Activated CD4-positive, alpha-beta T cell treated with anti-CD3 and anti-CD28 coated beads for 36 hours (primary cell): ENCODE data around the gene NID1. TPM values are rescaled to one million over a fixed set of nuclear protein-coding genes. Genes with fewer than 3 reads are reported as not detected.
"Not testable (repeated sequence)": the region's sequence is repeated elsewhere in the genome, so short reads cannot be mapped to it uniquely, and the experiment has no call there.

Source experiments
- ATAC-seq: fragments of 200-7000 bp; cut with Tn5 transposase; one replicate; pipeline ENCODE4 v1.10.0; 2021; ENCODE audit warnings: mild to moderate bottlenecking, moderate library complexity
- CTCF ChIA-PET: fragments of 350-600 bp; sonication (Branson Sonifier 250); formaldehyde crosslinking; loops from one replicate; lab custom pipeline; 2021; ENCODE audit warnings: antibody characterized with exemption; lab: Charles Lee
- POLR2A ChIA-PET: fragments of 350-600 bp; sonication (Branson Sonifier 250); formaldehyde crosslinking; loops from one replicate; lab custom pipeline; 2021; ENCODE audit warnings: antibody characterized with exemption, inconsistent platforms; lab: Charles Lee
- DNase-seq: peaks from one replicate; pipeline ENCODE4 v3.0.0-alpha.2; 2020
- H3K27ac Mint-ChIP-seq: one replicate; pipeline ENCODE4 v1.8.0; 2021; ENCODE audit warnings: mixed read lengths
- H3K27me3 Mint-ChIP-seq: one replicate; pipeline ENCODE4 v1.8.0; 2021; ENCODE audit warnings: mixed read lengths
- H3K36me3 Mint-ChIP-seq: one replicate; pipeline ENCODE4 v1.8.0; 2021; ENCODE audit warnings: low read depth, mixed read lengths
- H3K4me1 Mint-ChIP-seq: one replicate; pipeline ENCODE4 v1.8.0; 2021; ENCODE audit warnings: mixed read lengths
- H3K4me3 Mint-ChIP-seq: one replicate; pipeline ENCODE4 v1.8.0; 2021; ENCODE audit warnings: mild to moderate bottlenecking, moderate library complexity, mixed read lengths
- H3K9me3 Mint-ChIP-seq: one replicate; pipeline ENCODE4 v1.8.0; 2021; ENCODE audit warnings: low read depth, mixed read lengths
- intact Hi-C, 2 experiments: fragments of 100-400 bp; cut with DNase I in 1 of 2; cut with micrococcal nuclease in 1 of 2; formaldehyde crosslinking; loops; one replicate each; pipeline versions ENCODE4 v1.14.2 to v1.15.1; 2022 to 2024; cut with DNase I, micrococcal nuclease
- total RNA-seq, 2 experiments: library from RNA; stranded (reverse); gene quantifications; one replicate each; pipeline ENCODE4 v1.2.3, GENCODE V29; 2021

Gene NID1
- total RNA-seq, 2 experiments from 2014 or later = 0.07 to 0.14 TPM

- Mint-ChIP-seq H3K4me1 (peaks cover 15% of the 10 kb centered on the region), H3K36me3 (no peaks in the 10 kb centered on the region), H3K9me3 (no peaks in the 10 kb centered on the region), H3K27ac (no peak overlapping the region), H3K4me3 (no peak overlapping the region), H3K27me3 (no peaks in the 10 kb centered on the region)
- ChIA-PET CTCF (interaction anchor here (1.1 kb wide), 1 partner anchor 72 kb away, joined by 3 read pairs; no protein-coding TSS in a partner anchor), POLR2A (interaction anchor here (1.0 kb wide), 1 partner anchor 9 kb away, joined by 4 read pairs; no protein-coding TSS in a partner anchor)
- intact Hi-C loops = no loop called here
- ATAC-seq (no peak), DNase-seq (no peak)
Measured at GRCh38 chr1:235929216-235929615, 135.7 kb downstream of the NID1 start.

- H3K27me3 Mint-ChIP-seq = no peaks in the 10 kb centered on the region
- no peak overlapping the region for H3K27ac Mint-ChIP-seq
- ChIA-PET POLR2A (no interaction called here), CTCF (no interaction called here)
- ATAC-seq (no peak), DNase-seq (no peak)
- no peak overlapping the region for H3K4me3 Mint-ChIP-seq
- no peaks in the 10 kb centered on the region for H3K9me3 Mint-ChIP-seq
- intact Hi-C loops = no loop called here
- peaks cover 24% of the 10 kb centered on the region for H3K4me1 Mint-ChIP-seq
- H3K36me3 Mint-ChIP-seq = no peaks in the 10 kb centered on the region
Measured at GRCh38 chr1:235928197-235928596, 136.7 kb downstream of the NID1 start.

- DNase-seq, POLR2A ChIA-PET, H3K4me3 Mint-ChIP-seq, H3K9me3 Mint-ChIP-seq, ATAC-seq, intact Hi-C loops, H3K27ac Mint-ChIP-seq, H3K27me3 Mint-ChIP-seq, H3K36me3 Mint-ChIP-seq, CTCF ChIA-PET: not testable (repeated sequence)
- peaks cover 30% of the 10 kb centered on the region for H3K4me1 Mint-ChIP-seq
Measured at GRCh38 chr1:235927551-235927950, 137.3 kb downstream of the NID1 start.

Other genes with a start within 250 kb of the NID1 start
- 10 to 100 TPM; 28.1 to 32.3 TPM for gene LYST, start 198.2 kb downstream of the NID1 start, total RNA-seq
- gene GPR137B, start 77.4 kb upstream of the NID1 start, total RNA-seq = 1 to 10 TPM; 5.0 to 5.6 TPM
- gene ERO1B, start 216.9 kb upstream of the NID1 start, total RNA-seq = 1 to 10 TPM; 2.2 to 2.8 TPM